ENCODE measurements around the gene FBXO38. TPM values are rescaled to one million over a fixed set of nuclear protein-coding genes. Genes with fewer than 3 reads are reported as not detected.

The FBXO38 gene
- total and polyA plus RNA-seq, 9 of the 15 experiments (the other 6 are each of a cell fraction or from before 2014, with no cell fraction given), result 7.4 to 39.4 (median 29.3) TPM

DNA sequence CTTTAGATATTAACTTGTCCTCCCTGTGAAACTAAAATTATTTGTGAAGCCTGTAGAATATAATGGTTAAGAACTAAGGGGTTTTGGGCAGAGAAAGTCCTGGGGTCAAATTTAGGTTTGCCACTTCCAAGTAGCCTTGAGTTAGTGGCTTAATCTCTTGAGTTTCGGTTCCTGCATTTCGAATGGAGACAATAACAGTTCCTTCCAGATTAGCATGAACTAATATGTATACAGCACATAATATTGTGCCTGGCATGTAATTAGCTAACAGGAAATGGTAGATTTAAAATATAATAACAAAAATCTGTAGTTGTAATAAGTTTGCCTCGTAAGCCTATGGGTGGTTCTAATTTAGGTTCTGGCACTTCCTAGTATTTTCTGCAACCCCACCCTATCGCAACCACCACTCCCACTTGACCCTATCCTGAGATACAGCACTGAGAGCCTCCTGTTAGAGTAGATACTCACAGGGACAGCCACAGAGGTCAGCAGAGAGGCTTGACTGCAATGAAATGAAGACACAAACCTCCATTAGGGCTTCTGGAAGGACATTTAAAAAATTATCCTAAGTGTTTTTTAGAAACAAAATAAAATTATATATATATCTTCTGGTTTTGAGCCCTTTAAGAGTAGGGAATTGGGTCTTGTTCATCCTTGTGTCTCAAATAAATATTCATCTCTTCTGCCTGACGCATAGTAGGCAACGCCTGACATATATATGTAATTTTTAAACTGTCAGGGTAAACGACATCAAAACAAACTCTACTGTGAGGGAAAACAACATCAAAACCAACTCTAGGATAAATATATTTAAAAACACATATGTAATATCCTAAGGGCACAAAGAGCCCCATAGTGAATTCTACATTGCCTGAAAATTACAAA lies 39.9 kb upstream of the FBXO38 start (continued):
- no peak for TF ChIP-seq HDAC2 (IDR thresholded peaks at IDR 0.05)
- TF ChIP-seq CBFA2T2 (conservative IDR thresholded peaks at IDR 0.05), result peak; percentile 54
- TF ChIP-seq TCF3 (CRISPR knock-in tag; IDR thresholded peaks at IDR 0.05), result peak; percentile 76
- no peak for TF ChIP-seq ETV1 (tag; conservative IDR thresholded peaks at IDR 0.05; ENCODE audit: low read depth)
- TF ChIP-seq, protein P1, sequence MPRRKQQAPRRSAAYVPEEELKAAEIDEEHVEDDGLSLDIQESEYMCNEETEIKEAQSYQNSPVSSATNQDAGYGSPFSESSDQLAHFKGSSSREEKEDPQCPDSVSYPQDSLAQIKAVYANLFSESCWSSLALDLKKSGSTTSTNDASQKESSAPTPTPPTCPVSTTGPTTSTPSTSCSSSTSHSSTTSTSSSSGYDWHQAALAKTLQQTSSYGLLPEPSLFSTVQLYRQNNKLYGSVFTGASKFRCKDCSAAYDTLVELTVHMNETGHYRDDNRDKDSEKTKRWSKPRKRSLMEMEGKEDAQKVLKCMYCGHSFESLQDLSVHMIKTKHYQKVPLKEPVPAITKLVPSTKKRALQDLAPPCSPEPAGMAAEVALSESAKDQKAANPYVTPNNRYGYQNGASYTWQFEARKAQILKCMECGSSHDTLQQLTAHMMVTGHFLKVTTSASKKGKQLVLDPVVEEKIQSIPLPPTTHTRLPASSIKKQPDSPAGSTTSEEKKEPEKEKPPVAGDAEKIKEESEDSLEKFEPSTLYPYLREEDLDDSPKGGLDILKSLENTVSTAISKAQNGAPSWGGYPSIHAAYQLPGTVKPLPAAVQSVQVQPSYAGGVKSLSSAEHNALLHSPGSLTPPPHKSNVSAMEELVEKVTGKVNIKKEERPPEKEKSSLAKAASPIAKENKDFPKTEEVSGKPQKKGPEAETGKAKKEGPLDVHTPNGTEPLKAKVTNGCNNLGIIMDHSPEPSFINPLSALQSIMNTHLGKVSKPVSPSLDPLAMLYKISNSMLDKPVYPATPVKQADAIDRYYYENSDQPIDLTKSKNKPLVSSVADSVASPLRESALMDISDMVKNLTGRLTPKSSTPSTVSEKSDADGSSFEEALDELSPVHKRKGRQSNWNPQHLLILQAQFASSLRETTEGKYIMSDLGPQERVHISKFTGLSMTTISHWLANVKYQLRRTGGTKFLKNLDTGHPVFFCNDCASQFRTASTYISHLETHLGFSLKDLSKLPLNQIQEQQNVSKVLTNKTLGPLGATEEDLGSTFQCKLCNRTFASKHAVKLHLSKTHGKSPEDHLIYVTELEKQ (CRISPR knock-in tag; IDR thresholded peaks at IDR 0.05), result no peak
- no peak for TF ChIP-seq EZH2 (IDR thresholded peaks at IDR 0.05; ENCODE audit: borderline replicate concordance, low read depth, low read length)
- TF ChIP-seq KDM1A (IDR thresholded peaks at IDR 0.05), result 0 out of 4 replicates have a peak, but pooled peaks of 1 of the 2 experiments have one; percentile 12
- no peak for TF ChIP-seq ZNF3 (CRISPR knock-in tag; IDR thresholded peaks at IDR 0.05)
- peak; percentile 58 for TF ChIP-seq TEAD4 (IDR thresholded peaks at IDR 0.05; ENCODE audit: low read length)
- no peak for TF ChIP-seq TEAD4 (CRISPR knock-in tag; IDR thresholded peaks at IDR 0.05; ENCODE audit: borderline replicate concordance)
- no peak for TF ChIP-seq NR3C1 (CRISPR knock-in tag; IDR thresholded peaks at IDR 0.05)
- no peak for TF ChIP-seq CBX2 (IDR thresholded peaks at IDR 0.05; ENCODE audit: insufficient read depth, low read length, poor library complexity, severe bottlenecking)
- TF ChIP-seq BRD4 (IDR thresholded peaks at IDR 0.05), result no peak
- no peak for TF ChIP-seq MYBL2 (IDR thresholded peaks at IDR 0.05; ENCODE audit: low read depth)
- no peak for TF ChIP-seq MYBL2 (CRISPR knock-in tag; IDR thresholded peaks at IDR 0.05; ENCODE audit: borderline replicate concordance)
- TF ChIP-seq, protein P2, sequence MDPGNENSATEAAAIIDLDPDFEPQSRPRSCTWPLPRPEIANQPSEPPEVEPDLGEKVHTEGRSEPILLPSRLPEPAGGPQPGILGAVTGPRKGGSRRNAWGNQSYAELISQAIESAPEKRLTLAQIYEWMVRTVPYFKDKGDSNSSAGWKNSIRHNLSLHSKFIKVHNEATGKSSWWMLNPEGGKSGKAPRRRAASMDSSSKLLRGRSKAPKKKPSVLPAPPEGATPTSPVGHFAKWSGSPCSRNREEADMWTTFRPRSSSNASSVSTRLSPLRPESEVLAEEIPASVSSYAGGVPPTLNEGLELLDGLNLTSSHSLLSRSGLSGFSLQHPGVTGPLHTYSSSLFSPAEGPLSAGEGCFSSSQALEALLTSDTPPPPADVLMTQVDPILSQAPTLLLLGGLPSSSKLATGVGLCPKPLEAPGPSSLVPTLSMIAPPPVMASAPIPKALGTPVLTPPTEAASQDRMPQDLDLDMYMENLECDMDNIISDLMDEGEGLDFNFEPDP (CRISPR knock-in tag; IDR thresholded peaks at IDR 0.05), result no peak
- TF ChIP-seq, protein P3, sequence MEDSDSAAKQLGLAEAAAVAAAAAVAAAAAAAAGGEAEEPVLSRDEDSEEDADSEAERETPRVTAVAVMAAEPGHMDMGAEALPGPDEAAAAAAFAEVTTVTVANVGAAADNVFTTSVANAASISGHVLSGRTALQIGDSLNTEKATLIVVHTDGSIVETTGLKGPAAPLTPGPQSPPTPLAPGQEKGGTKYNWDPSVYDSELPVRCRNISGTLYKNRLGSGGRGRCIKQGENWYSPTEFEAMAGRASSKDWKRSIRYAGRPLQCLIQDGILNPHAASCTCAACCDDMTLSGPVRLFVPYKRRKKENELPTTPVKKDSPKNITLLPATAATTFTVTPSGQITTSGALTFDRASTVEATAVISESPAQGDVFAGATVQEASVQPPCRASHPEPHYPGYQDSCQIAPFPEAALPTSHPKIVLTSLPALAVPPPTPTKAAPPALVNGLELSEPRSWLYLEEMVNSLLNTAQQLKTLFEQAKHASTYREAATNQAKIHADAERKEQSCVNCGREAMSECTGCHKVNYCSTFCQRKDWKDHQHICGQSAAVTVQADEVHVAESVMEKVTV (CRISPR knock-in tag; IDR thresholded peaks at IDR 0.05), result no peak
- no peak for TF ChIP-seq MCM5 (IDR thresholded peaks at IDR 0.05; ENCODE audit: low read depth)
- TF ChIP-seq EHMT2 (IDR thresholded peaks at IDR 0.05), result 0 out of 2 replicates have a peak, but pooled peaks have one; percentile 24
- TF ChIP-seq POLR3G (IDR thresholded peaks at IDR 0.05; ENCODE audit: extremely low read depth, insufficient read length, insufficient replicate concordance), result no peak
- TF ChIP-seq KLF1 (tag; IDR thresholded peaks at IDR 0.05), result no peak
- no peak for TF ChIP-seq HCFC1 (IDR thresholded peaks at IDR 0.05; ENCODE audit: low read depth, low read length)

All from K562 (cell line).